SJSA1 (cell line): ENCODE data around the gene CALHM3. TPM values are rescaled to one million over a fixed set of nuclear protein-coding genes. Genes with fewer than 3 reads are reported as not detected.
"Not testable (repeated sequence)": the region's sequence is repeated elsewhere in the genome, so short reads cannot be mapped to it uniquely, and the experiment has no call there.

Source experiments
- DNase-seq, 2 experiments: peaks; one replicate each; pipeline ENCODE4 v3.0.0-alpha.2; 2015 to 2020; ENCODE audit warnings: low spot score in 2 of 2, low read depth in 1 of 2
- H3K27ac ChIP-seq: fragments of 250-450 bp; sonication (Bioruptor Pico); 2 replicates; pipeline ENCODE4 v1.5.1; 2020; ENCODE audit warnings: mild to moderate bottlenecking, moderate library complexity
- H3K27me3 ChIP-seq: fragments of 250-450 bp; sonication (Bioruptor Pico); replicated peaks from 2 replicates; pipeline ENCODE4 v1.5.1; 2020; ENCODE audit warnings: mild to moderate bottlenecking, moderate library complexity
- H3K36me3 ChIP-seq: fragments of 250-450 bp; sonication (Bioruptor Pico); 2 replicates; pipeline ENCODE4 v1.5.1; 2020; ENCODE audit warnings: mild to moderate bottlenecking
- H3K4me1 ChIP-seq: fragments of 250-450 bp; sonication (Bioruptor Pico); replicated peaks from 2 replicates; pipeline ENCODE4 v1.6.1; 2021; ENCODE audit warnings: mild to moderate bottlenecking
- H3K4me3 ChIP-seq: fragments of 250-450 bp; sonication (Bioruptor Pico); 2 replicates; pipeline ENCODE4 v1.5.1; 2020; ENCODE audit warnings: mild to moderate bottlenecking
- H3K9me3 ChIP-seq: fragments of 250-450 bp; sonication (Bioruptor Pico); replicated peaks from 2 replicates; pipeline ENCODE4 v1.5.1; 2020; ENCODE audit warnings: mild to moderate bottlenecking
- total RNA-seq: library from RNA; depleted of rRNA; stranded (reverse); fragments of >200 nt; shearing (Covaris generic); gene quantifications from 2 replicates; pipeline ENCODE4 v1.2.3, GENCODE V29; 2014; rRNA removed

Gene CALHM3, protein sequence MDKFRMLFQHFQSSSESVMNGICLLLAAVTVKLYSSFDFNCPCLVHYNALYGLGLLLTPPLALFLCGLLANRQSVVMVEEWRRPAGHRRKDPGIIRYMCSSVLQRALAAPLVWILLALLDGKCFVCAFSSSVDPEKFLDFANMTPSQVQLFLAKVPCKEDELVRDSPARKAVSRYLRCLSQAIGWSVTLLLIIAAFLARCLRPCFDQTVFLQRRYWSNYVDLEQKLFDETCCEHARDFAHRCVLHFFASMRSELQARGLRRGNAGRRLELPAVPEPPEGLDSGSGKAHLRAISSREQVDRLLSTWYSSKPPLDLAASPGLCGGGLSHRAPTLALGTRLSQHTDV
- total RNA-seq, result not detected in 2 replicates

DNA sequence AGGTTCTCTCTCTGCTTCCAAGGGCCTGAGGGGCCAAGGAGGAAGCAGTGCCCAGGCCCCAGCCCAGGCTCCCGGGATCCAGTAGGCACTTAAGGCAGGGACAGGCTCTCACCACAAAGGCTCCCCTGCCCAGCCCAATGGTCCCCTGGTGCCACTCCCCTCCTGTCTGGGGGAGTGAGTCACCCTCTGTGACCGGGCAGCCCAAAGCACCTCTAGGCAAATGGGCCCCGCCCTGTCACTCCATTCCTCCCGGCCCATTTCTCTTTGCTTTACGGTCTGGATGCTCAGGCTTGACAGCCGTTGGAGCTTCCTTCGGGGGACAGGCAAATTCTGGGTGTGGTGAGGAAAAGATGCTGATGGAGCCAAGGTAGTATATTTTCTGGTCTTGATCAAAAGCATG lies at the start of gene CALHM3:
Gene CALHM3 (minus strand): TSS at position 106 of the 400 bp plus-strand sequence. CDS start 208 bp downstream, outside the sequence.
- Histone ChIP-seq H3K36me3 (no peaks in the 10 kb centered on the region), H3K4me3 (no peak within 1 kb of the TSS), H3K27me3 (no peaks in the 10 kb centered on the region), H3K9me3 (no peaks in the 10 kb centered on the region), H3K27ac (no peak within 1 kb of the TSS), H3K4me1 (peaks cover 5% of the 10 kb centered on the region)
- no peak for DNase-seq

DNA sequence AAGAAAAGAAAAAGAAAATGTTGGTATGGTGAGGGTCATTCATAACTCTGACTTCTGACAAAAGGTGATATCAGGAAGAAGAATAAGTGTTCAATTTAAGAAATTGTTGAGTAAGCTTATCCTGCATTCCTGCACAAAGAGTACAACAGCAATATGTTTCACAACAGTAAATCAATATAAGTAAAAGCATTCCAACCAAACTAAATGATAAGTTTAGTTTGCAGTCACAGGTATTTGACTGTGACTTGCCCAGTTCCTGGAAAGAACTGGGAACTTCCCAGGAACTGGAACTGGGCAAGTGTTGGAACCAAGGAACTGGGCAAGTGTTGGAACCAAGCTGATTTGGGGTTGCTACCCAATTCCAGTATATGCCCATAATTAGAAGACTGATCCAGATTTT lies 49.5 kb upstream of the CALHM3 start:
- peaks cover 7% of the 10 kb centered on the region for H3K4me1 ChIP-seq
- peaks cover 12% of the 10 kb centered on the region; the same call in 1 of the 2 replicates for H3K27me3 ChIP-seq
- H3K36me3 ChIP-seq, result no peaks in the 10 kb centered on the region
- H3K9me3 ChIP-seq, result no peaks in the 10 kb centered on the region; the same call in 1 of the 2 replicates
- no peak overlapping the region for H3K4me3 ChIP-seq
- DNase-seq, result no peak
- H3K27ac ChIP-seq, result no peak overlapping the region

DNA sequence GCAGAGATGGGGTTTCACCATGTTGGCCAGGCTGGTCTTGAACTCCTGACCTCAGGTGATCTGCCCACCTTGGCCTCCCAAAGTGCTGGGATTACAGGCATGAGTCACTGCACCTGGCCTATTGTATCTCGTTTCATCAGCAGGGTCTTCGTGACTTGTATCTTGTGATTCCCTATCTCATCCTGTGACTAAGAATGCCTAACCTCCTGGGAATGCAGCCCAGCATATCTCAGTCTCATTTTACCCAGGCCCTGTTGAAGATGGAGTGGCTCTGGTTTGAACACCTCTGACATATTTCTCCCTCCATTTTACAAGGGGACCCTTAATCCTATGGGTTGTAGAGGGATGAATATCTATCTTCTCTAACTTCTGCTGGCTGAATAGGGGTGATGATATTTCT lies 48.4 kb upstream of the CALHM3 start:
- not testable (repeated sequence) for H3K27ac ChIP-seq, H3K36me3 ChIP-seq

DNA sequence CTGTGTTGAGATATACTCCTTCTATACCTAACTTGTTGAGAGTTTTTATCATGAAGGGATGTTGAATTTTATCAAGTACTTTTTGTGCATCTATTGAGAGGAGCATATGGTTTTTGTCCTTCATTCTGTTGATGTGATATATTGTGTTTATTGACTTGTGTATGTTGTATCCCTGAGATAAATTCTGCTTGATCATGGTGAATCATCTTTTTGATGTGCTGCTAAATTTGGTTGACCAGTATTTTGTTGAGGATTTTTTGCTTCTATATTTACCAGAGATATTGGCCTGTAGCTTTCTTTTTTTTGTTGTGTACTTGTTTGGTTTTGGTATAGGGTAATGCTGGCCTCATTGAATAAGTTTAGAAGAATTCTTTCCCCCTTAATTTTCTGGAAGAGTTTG lies 46.9 kb upstream of the CALHM3 start:
- H3K4me1 ChIP-seq, result peaks cover 7% of the 10 kb centered on the region
- no peak for DNase-seq
- peaks cover 12% of the 10 kb centered on the region; the same call in 1 of the 2 replicates for H3K27me3 ChIP-seq
- H3K9me3 ChIP-seq, result no peaks in the 10 kb centered on the region; the same call in 1 of the 2 replicates
- H3K27ac ChIP-seq, result no peak overlapping the region
- H3K36me3 ChIP-seq, result no peaks in the 10 kb centered on the region
- no peak overlapping the region for H3K4me3 ChIP-seq

More for the DNA sequence above, 48.4 kb upstream of the CALHM3 start:
- not testable (repeated sequence) for H3K9me3 ChIP-seq, H3K4me3 ChIP-seq, DNase-seq, H3K4me1 ChIP-seq
- H3K27me3 ChIP-seq, result peaks cover 12% of the 10 kb centered on the region; the same call in 1 of the 2 replicates

DNA sequence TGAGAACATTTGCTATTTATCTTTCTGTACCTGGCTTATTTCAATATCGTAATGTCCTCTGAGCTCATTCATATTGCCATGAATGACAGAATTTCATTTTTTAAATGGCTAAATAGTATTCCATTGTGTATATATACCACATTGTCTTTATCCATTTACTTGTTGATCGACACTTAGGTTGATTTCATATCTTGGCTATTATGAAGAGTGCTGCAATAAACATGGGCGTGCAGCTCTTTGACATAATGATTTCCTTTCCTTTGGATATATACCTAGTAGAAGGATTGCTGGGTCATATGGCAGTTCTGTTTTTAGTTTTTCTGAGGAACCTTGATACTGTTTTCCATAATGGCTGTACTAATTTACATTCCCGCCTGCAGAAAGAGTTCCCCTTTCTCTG lies 44.6 kb upstream of the CALHM3 start:
- no peak for DNase-seq
- no peak overlapping the region for H3K27ac ChIP-seq
- no peak overlapping the region for H3K4me3 ChIP-seq
- H3K4me1 ChIP-seq, result peaks cover 7% of the 10 kb centered on the region
- no peaks in the 10 kb centered on the region for H3K36me3 ChIP-seq
- H3K9me3 ChIP-seq, result no peaks in the 10 kb centered on the region
- peaks cover 10% of the 10 kb centered on the region; the same call in 1 of the 2 replicates for H3K27me3 ChIP-seq

DNA sequence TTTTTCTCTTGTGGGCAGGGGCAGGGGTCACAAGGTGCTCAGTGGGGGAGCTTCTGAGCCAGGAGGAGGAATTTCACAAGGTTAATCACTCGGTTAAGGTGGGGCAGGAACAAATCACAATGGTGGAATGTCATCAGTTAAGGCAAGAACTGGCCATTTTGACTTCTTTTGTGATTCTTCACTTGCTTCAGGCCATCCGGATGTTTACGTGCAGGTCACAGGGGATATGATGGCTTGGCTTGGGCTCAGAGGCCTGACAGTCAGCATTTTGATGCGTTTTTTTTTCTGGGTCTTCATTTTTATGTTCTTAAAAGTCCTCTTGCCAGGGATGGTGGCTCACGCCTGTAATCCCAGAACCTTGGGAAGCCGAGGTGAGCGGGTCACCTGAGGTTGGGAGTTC lies 43.0 kb upstream of the CALHM3 start:
- not testable (repeated sequence) for H3K27ac ChIP-seq, H3K27me3 ChIP-seq, H3K4me1 ChIP-seq, H3K36me3 ChIP-seq, H3K9me3 ChIP-seq, H3K4me3 ChIP-seq, DNase-seq

DNA sequence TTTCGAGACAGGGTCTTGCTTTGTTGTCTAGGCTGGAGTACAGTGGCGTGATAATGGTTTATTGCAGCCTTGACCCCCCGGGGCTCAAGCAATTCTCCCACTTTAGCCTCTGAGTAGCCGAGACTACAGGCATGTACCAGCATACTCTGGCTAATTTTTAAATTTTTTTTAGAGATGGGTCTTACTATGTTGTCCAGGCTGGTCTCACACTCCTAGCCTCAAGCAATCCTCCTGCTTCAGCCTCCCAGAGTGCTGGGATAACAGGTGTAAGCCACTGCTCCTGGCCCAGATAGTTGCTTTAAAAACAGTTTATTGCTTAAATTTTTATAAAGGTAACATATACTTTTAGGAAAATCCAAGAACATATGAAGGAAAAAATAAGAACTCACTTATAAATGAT lies 40.8 kb upstream of the CALHM3 start:
- Histone ChIP-seq H3K9me3 (no peaks in the 10 kb centered on the region), H3K4me1 (peaks cover 6% of the 10 kb centered on the region; the same call in 1 of the 2 replicates), H3K27me3 (0 out of 2 replicates have a peak, but pooled peaks cover 9% of the 10 kb centered on the region), H3K36me3 (no peaks in the 10 kb centered on the region), H3K27ac (no peak overlapping the region), H3K4me3 (no peak overlapping the region)
- no peak for DNase-seq

DNA sequence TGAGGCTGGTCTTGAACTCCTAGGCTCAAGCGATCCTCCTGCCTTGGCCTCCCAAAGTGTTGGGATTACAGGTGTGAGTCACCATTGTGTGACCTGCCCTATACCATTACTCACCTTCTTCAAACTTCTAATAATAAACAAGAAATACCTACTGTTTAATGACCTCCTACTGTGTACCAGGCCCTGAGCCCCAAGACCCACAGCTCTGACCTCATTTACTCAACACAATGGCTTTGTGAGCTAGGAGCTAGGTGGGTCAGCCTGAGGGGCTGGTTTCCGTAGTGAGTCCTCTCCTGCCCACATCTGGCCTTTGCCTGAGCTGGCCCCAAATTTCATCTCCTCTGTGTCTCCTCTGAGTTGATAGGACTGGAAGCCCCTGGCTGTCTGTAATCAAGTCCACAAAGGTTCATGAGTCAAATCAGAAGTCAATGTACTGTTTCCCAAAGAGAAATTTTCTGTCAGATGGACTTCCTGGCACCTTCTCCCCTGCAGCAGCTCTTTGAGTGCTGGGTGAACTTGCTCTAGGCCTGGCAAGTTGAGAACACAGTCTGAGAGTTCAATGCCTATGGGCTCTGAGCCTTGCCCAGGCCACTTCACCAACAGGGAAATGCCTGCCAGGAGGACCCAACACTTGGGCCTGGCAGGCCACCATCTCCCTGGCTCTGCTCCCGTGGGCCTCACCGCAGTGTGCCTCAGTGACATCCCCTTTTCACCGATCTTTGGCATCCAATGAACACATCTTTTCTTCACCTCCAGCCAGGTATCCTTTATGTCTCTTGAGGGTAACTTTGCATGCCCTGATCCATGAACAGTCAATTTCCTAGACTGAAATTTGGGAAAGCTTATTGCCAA lies 38.4 kb upstream of the CALHM3 start:
- H3K4me3 ChIP-seq, result no peak overlapping the region
- no peak for DNase-seq
- H3K4me1 ChIP-seq, result peaks cover 6% of the 10 kb centered on the region; the same call in 1 of the 2 replicates
- H3K27ac ChIP-seq, result no peak overlapping the region
- peaks cover 4% of the 10 kb centered on the region; the same call in 1 of the 2 replicates for H3K27me3 ChIP-seq
- no peaks in the 10 kb centered on the region for H3K36me3 ChIP-seq
- no peaks in the 10 kb centered on the region for H3K9me3 ChIP-seq

DNA sequence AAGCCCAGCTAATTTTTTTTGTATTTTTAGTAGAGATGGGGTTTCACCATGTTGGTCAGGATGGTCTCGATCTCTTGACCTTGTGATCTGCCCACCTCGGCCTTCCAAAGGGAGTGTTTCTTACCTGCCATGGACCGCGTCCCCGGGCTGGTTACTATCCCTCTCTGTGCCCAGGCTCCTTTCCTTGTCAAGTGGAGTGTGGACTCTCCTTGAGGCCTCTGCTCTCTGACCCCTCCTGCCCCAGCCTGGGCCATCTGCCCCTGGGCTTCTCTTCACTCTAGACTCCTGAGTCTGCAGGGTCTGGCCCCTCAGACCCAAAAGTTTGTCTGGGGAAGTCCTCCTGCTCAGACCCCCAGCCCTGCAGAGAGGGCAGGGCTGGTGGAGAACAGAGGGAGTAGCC lies 35.2 kb upstream of the CALHM3 start:
- no peak overlapping the region for H3K4me3 ChIP-seq
- peaks cover 6% of the 10 kb centered on the region; the same call in 1 of the 2 replicates for H3K4me1 ChIP-seq
- DNase-seq, result no peak
- H3K27me3 ChIP-seq, result peaks cover 24% of the 10 kb centered on the region
- no peaks in the 10 kb centered on the region for H3K36me3 ChIP-seq
- no peaks in the 10 kb centered on the region for H3K9me3 ChIP-seq
- no peak overlapping the region for H3K27ac ChIP-seq

DNA sequence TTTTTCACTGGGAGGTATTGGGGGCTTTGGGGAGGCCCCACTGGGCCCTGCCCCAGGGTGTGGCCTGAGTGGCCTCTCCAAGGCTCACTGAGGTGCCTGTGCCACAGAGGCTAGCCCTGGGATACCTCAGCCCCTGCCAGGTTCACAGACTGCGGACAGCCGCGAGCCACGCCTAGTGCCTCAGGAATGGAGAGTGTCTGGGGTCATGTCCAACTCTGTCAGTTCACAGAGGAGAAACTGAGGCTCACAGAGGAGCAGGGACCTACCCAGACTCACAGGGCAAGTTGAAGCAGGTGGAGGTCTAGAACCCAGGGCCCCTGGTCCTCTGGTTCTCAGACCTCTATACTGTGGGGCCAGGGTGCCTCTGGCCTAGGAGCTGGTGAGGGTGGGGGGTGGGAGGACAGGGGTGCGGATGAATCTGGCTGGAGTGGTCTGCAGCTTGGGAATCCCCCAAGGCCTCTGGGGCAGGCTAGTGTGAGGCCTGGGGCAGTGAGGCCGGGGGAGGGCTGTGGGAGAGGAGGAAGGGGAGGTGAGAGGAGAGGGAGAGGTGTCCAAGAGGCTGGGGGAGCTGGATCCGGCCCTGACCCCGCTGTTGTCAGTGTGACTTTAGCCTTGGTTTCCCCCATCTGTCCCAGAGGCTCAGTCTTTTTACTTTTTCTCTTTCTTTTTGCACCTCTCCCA lies 34.5 kb upstream of the CALHM3 start:
- H3K27ac ChIP-seq, result no peak overlapping the region
- peaks cover 28% of the 10 kb centered on the region for H3K27me3 ChIP-seq
- no peaks in the 10 kb centered on the region for H3K9me3 ChIP-seq

DNA sequence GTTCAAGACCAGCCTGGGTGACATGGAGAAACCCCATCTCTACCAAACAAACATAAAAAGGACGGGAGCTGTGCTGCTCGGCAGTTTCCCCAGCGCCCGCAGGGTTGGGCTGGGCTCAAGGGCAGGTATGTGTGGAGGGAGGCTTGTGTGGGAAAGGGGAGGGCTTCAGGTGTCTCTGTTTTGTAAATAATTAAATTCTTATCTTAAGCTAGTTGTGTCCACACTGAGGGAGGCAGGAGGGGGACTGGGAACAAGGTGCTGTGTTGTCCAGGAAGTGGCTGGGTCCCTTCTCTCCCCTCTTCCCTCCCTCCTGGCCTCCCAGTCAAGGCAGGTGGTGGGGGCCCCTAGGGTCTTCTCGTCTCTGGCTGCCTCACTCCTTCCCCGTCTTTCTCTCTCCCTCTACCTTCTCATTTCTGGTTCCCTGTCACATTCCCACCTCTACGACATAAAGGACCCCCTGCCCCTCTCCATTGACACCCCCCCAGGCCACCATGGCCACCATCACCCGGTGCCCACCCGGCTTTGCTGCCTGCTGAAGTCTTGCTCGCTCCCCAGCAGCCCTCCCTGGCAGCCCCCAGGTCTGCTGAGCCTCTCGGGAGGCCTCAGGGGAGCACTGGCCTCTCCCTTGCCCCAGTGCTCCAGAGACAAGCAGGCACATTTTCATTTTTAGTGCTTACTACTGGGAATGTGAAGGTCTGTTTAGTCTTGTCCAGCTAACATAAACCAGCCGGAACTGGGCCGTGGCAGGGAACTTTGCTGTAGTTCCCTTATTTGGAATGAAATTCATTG lies 33.7 kb upstream of the CALHM3 start:
- Histone ChIP-seq H3K9me3 (no peaks in the 10 kb centered on the region), H3K4me3 (no peak overlapping the region), H3K36me3 (no peaks in the 10 kb centered on the region), H3K27me3 (peaks cover 35% of the 10 kb centered on the region), H3K4me1 (peaks cover 6% of the 10 kb centered on the region; the same call in 1 of the 2 replicates), H3K27ac (no peak overlapping the region)
- no peak for DNase-seq

More for the DNA sequence above, 34.5 kb upstream of the CALHM3 start:
- Histone ChIP-seq H3K36me3 (no peaks in the 10 kb centered on the region), H3K4me1 (peaks cover 6% of the 10 kb centered on the region; the same call in 1 of the 2 replicates), H3K4me3 (no peak overlapping the region)
- no peak for DNase-seq

DNA sequence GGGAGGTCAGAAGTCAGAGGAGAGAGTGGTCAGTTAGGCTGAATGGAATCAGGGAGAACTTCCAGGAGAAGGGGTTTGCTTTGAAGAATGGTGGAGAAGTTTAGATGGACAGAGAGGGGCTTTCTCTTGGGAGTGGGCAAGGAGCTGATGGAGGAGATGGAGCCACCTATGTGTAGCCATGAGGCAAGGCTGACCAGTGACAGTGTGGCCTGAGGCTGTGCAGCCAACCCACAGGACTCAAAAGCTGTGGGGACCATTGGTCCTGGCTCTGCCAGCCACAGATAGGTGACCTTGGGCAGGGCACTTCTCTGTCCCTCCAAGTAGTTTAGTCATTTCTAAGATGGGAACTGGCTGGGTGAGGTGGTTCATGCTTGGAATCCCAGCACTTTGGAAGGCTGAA lies 33.1 kb upstream of the CALHM3 start:
- no peaks in the 10 kb centered on the region for H3K9me3 ChIP-seq
- no peaks in the 10 kb centered on the region for H3K36me3 ChIP-seq
- no peak for DNase-seq
- no peak overlapping the region for H3K4me3 ChIP-seq
- H3K27me3 ChIP-seq, result peaks cover 39% of the 10 kb centered on the region
- H3K4me1 ChIP-seq, result 0 out of 2 replicates have a peak, but pooled peaks cover 6% of the 10 kb centered on the region
- no peak overlapping the region for H3K27ac ChIP-seq
